ENCODE results near the gene CNPY2.
A peak's percentile ranks its signal among the peaks of the same experiment; 100 is the strongest.
"Not testable (repeated sequence)": the region's sequence is repeated elsewhere in the genome, so short reads cannot be mapped to it uniquely, and the experiment has no call there.

Gene CNPY2

DNA sequence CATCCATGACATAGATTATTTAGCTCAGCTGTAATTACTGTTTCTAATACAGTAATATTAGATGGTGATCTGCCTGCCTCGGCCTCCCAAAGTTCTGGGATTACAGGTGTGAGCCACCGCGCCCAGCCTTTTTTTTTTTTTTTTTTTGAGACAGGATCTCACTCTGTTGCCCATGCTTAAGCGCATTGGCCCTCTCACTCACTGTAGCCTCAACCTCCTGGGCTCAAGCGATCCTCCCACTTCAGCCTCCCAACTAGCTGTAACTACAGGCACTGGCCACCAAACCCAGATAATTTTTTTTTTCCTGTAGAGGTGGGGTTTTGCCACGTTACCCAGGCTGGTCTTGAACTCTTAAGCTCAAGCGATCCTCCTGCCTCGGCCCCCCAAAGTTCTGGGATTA lies 19.7 kb upstream of the CNPY2 start:
- in situ Hi-C loops (cut with MboI; ENCODE audit: low pct_unique_long_range_greater_than_20kb, low sequenced_read_pairs); DNase-seq: not testable (repeated sequence)

DNA sequence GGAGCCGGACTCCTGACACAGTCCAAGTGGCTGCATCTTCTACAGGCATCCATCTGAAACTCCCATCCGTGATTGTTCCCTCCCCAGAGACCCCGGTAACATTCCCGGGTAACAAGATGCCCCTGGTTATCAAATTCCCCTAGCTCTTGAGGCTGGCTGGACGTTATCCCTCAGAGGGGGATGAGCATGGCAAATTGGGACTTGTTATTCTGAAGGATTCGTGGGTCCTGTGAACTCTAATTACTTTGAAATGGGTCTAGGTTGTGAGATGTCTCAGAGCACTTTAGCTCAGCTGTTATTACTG lies 18.7 kb upstream of the CNPY2 start:
- no peak for DNase-seq
- in situ Hi-C loops (cut with MboI; ENCODE audit: low pct_unique_long_range_greater_than_20kb, low sequenced_read_pairs) = no loop called here

DNA sequence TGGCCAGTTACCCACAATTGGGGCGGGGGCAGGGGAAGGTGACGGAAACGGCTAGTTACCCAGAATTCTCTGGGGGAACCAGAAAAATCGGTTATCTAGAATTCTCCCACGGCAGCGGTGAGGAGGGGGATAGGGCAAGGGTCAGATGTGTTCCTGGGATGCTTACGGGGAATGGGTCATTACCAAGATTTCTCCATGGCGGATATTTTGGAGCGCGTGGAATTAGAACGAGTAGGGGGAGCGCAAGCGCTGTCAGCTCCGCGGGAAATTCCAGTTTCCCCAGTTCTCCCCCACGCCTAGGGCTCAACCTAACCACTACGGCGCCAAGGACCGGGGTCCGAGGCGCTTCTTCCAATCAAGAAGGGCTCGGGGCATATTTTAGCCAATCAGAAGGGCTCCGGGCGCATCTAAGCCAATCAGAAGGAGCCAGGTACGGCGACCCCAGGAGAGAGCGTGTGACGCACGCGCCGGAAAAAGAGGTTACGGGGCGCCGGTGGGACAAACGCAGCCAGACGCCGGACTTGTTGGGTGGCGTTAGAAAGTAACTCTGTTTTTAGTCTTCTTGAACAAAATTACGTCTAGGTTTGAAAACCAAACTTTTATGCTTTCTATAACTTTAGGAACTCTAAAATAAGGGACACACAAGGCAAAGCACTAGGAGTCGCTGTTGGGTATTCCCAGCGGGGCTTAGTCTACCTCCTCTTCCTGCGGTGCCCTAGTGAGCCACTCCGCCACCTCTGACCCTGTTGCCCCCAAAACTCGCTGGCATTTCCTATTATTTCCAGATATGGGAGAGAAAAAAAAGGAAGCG lies 18.1 kb upstream of the CNPY2 start, which contains the start of gene PAN2:
TSS of gene PAN2 (minus strand) at position 322 of the 811 bp plus-strand sequence. CDS start 906 bp downstream, outside the sequence.
- in situ Hi-C loops (cut with MboI; ENCODE audit: low pct_unique_long_range_greater_than_20kb, low sequenced_read_pairs) = no loop called here
- DNase-seq = peak; percentile 98

DNA sequence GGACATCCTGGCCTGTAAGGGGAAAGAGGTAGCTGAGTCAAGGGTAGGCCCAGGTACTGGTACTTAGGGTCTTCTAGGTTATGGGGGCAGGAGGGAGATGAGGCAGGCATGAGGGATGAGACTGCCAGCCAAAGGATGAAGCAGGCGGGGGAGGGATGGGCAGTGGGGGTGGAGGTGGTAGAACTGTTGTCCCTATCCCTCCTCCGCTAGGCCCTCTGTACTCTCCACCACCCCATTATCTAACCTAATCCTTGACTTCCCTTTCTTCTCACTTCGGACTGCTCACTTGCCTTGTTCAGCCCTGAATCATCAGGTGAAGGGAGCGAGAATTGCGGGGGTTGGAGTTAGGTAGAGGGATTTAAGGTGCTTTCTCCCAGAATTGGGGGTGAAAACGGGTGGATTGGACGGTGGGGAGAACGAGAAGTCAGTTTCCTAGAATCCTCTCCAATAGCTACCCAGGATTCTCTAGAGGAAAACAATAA lies 17.4 kb upstream of the CNPY2 start:
- no peak for DNase-seq
- in situ Hi-C loops (cut with MboI; ENCODE audit: low pct_unique_long_range_greater_than_20kb, low sequenced_read_pairs) = no loop called here

DNA sequence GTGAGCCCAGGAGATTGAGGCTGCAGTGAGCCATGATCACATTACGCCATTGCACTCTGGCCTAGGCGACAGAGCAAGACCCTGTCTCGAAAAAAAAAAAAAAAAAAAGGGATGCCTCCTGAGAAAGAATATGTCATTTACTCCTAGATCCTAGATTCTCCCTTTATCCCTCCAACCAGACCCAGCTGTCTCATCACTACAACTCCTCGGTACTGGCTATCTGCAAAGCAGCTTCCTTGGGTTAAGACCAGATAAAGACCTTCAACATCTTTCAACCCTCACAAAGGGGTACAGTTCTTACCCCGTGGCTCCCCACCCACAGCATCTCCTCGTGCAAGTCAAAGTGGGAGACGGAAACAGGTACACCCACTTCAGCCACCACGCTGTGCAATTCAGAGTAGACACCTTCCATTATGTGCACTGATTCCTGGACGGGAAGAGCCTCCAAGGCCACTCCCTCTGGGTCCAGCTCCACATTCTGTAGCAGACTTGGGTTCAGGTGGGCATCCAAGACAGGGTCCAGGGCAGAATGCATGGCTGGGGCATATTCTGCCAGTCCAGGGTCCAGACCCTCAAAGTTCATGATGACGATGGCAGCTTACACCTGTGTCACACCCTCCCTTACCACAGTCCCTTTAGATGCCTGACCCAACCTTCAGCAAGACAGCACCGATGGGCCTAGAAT lies 16.9 kb upstream of the CNPY2 start:
- in situ Hi-C loops (cut with MboI; ENCODE audit: low pct_unique_long_range_greater_than_20kb, low sequenced_read_pairs) = no loop called here
- DNase-seq = no peak

DNA sequence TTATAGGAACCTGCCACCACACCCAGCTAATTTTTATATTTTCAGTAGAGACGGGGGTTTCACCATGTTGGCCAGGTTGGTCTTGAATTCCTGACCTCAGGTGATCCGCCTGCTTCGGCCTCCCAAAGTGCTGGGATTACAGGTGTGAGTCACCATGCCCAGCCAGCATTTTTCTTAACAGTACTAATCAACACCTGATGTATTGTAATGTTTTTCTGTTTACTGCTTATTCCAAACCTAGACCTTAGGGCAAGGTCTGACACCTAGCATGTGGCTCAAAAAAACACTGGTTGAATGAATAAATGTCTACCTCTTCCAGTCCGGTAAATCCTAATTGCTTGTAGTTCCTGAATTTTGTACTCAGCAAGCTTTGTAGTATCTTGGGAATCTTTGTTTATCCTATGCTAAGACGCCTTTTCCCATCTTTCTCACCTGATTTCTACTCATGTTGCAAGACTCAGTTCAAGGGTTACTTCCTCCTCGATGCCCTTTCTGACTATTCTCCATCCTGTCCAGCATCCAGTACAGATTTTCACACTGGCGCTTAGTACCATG lies 15.2 kb upstream of the CNPY2 start:
- DNase-seq = no peak
- in situ Hi-C loops (cut with MboI; ENCODE audit: low pct_unique_long_range_greater_than_20kb, low sequenced_read_pairs) = no loop called here

DNA sequence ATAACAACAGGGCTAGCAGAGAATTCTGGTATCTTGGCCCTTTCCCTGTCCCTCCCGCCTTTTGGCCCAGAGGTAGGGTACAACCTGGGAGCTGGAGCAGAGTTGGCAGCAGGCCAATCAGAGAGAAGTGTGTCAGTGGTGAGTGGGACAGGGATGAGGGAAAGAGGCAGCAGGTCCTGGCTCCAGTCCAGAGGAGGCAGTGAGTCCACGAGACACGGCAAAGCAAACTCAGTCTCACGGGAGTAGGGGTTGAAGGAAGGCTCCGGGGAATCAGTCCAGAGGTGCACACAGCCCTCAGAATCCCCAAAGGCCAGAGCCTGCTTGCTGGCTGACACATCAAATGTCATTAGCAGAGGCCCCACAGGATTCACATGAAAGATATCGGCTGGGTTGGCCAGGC lies 10.7 kb upstream of the CNPY2 start:
- in situ Hi-C loops (cut with MboI; ENCODE audit: low pct_unique_long_range_greater_than_20kb, low sequenced_read_pairs) = no loop called here
- DNase-seq = no peak

DNA sequence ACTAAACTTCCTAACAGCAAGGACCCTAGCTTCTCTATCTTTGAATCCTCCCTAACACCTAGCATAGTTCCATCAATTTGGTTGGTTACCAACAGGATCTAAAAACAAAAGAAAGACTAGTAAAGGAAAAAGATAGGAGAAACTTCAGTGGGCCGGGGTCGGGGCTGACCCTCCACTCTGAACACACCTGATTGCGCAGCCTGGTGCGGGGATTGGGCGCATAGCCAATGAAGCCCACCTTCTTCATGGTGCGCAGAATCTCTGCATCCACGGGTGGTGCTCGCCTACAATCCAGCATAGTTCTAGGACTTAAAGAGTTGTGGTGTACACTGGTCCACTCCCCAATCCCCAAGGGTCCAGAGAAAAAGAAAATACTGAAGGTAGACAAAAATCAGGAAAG lies 10.3 kb upstream of the CNPY2 start:
- in situ Hi-C loops (cut with MboI; ENCODE audit: low pct_unique_long_range_greater_than_20kb, low sequenced_read_pairs) = no loop called here

DNA sequence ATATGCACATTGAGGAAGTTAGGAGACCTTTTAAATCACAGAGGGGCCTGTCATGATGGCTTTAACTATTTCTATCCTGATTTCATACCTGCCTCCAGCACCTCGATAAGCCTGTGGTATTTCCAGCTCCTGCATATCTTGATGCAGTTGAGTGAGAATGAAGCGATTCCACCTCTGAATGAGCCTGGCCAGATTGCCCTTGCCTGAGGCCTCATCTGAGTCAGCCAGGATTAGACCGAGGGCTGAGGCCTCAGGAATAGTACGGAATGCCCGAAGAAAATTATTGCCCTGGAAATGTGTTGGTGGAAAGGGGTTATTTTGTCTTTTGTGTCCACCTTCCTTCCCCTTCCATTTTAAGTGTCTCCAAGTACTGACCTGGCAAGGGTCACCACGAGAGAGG lies 8.4 kb upstream of the CNPY2 start:
- in situ Hi-C loops (cut with MboI; ENCODE audit: low pct_unique_long_range_greater_than_20kb, low sequenced_read_pairs) = no loop called here
- DNase-seq = no peak

More for the DNA sequence above, 10.3 kb upstream of the CNPY2 start:
- no peak for DNase-seq

DNA sequence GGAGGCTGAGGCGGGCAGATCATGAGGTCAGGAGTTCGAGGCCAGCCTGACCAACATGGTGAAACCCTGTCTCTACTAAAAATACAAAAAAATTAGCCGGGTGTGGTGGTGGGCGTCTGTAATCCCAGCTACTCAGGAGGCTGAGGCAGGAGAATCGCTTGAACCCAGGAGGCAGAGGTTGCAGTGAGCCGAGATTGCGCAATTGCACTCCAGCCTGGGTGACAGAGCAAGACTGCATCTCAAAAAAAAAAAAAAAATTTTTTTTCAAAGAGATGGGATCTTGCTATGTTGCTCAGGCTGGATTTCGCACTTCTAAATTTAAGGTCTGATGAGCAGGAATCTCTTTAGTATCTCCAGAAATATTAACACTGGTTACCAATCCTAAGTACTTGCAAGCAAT lies 5.8 kb upstream of the CNPY2 start:
- in situ Hi-C loops (cut with MboI; ENCODE audit: low pct_unique_long_range_greater_than_20kb, low sequenced_read_pairs); DNase-seq: not testable (repeated sequence)

DNA sequence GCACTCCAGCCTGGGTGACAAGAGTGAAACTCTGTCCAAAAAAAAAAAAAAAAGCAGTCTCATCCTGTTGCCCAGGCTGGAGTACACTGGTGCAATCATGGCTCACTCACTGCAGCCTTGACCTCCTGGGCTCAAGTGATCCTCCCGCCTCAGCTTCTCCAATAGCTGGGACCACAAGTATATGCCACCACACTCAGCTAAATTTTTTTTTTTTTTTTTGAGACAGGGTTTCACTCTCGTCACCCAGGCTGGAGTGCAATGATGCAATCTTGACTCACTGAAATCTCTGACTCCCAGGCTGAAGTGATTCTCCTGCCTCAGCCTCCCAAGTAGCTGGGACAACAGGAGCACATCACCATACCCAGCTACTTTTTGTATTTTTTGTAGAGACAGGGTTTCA lies 5.2 kb upstream of the CNPY2 start:
- in situ Hi-C loops (cut with MboI; ENCODE audit: low pct_unique_long_range_greater_than_20kb, low sequenced_read_pairs) = no loop called here
- no peak for DNase-seq

DNA sequence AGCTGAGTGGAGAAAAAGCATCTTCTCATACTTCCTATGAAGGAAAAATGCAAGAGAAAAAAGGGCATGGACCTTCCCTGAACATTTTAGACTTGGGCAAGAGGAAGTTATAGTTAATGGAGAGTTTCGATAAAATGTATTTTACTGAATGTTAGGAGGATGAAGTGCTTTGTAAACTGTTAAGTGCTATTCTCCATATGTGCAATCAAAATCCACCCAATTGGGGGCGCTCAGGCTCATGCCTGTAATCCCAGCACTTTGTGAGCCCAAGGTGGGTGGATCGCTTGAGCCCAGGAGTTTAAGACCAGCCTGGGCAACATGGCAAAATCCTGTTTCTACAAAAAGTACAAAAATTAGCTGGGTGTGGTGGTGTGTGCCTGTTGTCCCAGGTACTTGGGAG lies 1.9 kb upstream of the CNPY2 start:
- DNase-seq = no peak
- in situ Hi-C loops (cut with MboI; ENCODE audit: low pct_unique_long_range_greater_than_20kb, low sequenced_read_pairs) = no loop called here

DNA sequence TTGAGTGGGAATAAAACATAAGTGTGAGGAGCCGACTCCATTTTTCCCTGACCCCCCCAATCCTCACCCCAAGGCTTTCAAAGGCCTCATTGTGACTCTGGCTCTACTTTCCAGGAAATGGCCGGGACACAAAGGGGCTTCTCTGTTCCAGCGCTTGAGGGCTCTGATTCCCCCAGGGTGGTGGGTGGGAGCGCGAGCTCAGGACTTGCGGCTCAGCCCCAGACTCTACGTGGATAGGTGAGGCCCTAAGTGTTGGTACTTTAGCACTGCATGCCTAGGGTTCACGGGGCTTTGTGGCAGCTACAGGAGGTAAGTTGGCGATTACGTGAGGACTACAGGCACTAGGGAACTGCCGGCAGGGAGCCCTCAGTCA lies 553 bp downstream of the CNPY2 start:
- in situ Hi-C loops (cut with MboI; ENCODE audit: low pct_unique_long_range_greater_than_20kb, low sequenced_read_pairs) = no loop called here
- no peak for DNase-seq

DNA sequence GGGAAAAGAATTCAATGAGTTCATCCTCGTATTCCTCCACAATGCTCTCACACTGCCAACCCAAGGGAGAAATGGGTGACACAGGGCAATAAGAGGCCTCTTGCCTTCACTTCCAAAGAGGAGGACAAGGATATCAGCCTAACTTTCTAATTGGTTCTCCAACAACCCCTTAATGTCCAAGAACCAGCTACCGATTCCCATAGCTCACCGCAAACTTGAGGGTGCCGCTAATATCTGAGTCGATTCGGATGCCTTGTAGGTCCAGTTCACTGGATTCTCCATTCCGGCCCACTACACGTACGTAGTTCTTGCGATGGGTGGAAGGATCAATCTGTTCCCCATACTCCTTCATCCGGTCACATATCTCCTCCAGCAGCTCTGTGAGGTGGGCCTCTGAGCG lies 4.8 kb downstream of the CNPY2 start:
- no peak for DNase-seq
- in situ Hi-C loops (cut with MboI; ENCODE audit: low pct_unique_long_range_greater_than_20kb, low sequenced_read_pairs) = no loop called here

DNA sequence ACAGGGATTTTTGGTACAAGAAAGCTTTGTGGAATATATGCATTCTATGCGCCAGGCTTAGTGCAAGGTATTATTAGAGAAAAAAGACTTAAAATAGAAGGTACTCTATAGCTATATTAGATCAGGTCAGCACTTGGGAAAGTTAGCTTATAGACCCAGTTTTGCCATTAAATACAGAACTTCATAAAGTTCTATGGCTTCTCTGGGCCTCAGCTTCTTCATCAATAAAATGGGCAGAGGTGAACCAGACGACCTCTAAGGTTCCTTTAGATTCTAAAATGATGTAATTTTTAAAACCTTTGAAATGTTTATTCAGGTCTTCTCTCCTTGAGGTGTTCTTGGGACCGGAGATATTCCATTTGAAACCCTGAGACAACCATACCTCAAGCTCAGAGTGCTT lies 7.1 kb downstream of the CNPY2 start:
- in situ Hi-C loops (cut with MboI; ENCODE audit: low pct_unique_long_range_greater_than_20kb, low sequenced_read_pairs) = no loop called here
- no peak for DNase-seq

DNA sequence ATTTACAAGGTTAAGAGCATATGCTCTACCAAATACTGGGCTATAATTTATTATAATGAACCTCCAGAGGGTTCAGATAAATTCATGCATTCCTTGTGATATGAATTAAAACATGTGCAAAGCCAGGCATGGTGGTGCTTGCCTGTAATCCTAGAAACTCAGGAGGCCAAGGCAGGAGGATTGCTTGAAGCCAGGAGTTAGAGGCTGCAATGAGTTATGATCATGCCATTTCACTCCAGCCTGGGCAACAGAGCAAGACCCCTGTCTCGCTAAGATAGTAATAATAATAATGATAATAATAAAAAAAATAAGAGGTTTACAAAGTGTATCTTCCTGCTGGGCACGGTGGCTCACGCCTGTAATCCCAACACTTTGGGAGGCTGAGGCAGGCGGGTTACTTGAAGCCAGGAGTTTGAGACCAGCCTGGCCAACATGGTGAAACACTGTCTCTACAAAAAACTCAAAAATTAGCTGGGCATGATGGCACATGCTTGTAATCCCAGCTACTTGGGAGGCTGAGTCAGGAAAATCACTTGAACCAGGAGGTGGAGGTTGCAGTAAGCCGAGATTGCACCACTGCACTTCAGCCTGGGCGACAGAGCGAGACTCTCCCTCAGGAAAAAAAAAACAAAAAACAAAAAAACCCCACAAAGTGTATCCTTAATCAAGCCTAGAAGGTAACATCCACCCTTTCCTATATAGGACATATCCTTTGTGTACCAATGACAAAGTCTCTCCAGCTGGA lies 8.4 kb downstream of the CNPY2 start:
- in situ Hi-C loops (cut with MboI; ENCODE audit: low pct_unique_long_range_greater_than_20kb, low sequenced_read_pairs) = no loop called here
- no peak for DNase-seq

DNA sequence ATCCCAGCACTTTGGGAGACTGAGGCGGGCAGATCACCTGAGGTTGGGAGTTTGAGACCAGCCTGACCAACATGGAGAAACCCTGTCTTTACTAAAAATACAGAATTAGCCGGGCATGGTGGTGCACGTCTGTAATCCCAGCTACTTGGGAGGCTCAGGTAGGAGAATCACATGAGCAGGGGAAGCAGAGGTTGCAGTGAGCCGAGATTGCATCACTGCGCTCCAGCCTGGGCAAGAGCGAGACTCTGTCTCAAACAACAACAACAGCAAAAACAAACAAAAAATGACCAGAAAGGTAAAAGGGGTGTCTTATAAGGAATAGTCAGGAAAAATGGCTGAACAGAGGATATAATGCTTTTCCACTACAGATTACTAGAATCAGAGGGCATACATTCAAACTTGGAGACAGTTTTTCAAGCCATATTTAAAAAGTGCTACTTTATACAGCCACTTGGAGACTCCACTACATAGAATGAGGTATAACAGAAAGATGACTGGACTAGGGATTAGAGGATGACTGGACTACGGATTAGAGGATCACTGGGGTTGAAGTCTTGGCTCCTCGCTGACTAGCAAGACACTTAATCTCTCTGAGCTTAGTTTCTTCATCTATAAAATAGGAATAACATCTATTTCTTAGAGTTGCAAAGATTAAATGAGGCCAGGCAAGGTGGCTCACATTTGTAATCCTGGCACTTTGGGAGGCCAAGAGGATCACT lies 10.8 kb downstream of the CNPY2 start:
- DNase-seq = no peak
- in situ Hi-C loops (cut with MboI; ENCODE audit: low pct_unique_long_range_greater_than_20kb, low sequenced_read_pairs) = no loop called here

DNA sequence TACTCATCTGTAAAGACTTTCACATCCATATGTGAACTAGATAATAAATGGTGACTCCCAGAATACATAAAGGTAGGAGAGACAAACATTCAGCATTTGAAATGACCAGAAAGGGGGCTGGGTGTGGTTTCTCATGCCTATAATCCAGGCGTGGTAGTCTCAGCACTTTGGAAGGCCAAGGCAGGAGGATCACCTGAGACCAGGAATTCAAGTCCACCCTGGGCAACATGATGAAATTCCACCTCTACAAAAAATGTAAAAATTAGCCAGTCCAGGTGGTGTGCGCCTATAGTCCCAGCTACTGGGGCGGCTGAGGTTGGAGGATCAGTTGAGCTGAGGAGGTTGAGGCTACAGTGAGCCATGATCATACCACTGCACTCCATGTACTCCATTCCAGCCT lies 11.5 kb downstream of the CNPY2 start:
- in situ Hi-C loops (cut with MboI; ENCODE audit: low pct_unique_long_range_greater_than_20kb, low sequenced_read_pairs) = no loop called here
- DNase-seq = no peak

Measured in KBM-7 (cell line).